Gastroesophageal sphincter (tissue), 4 donors: ENCODE measurements around the gene CYB561. TPM values are rescaled to one million over a fixed set of nuclear protein-coding genes. Genes with fewer than 3 reads are reported as not detected.
A peak's percentile ranks its signal among the peaks of the same experiment; 100 is the strongest.
"Not testable (repeated sequence)": the region's sequence is repeated elsewhere in the genome, so short reads cannot be mapped to it uniquely, and the experiment has no call there.

Experiments
- ATAC-seq: fragments of 150-250 bp; one replicate; pipeline ENCODE4 v1.9.1; 2016; ENCODE audit warnings: mild to moderate bottlenecking, moderate library complexity
- H3K27ac ChIP-seq, 4 donors: fragments of 200-600 bp; sonication (generic) in 3 of 4; 1 replicate in 3 of 4; 2 replicates in 1 of 4; pipeline ENCODE4 v1.5.1; 2016 to 2019
- H3K27me3 ChIP-seq: fragments of 200-600 bp; sonication (generic); one replicate; pipeline ENCODE4 v1.5.1; 2019
- H3K36me3 ChIP-seq, 2 donors: fragments of 200-600 bp; sonication (generic); one replicate each; pipeline ENCODE4 v1.5.1; 2019; ENCODE audit warnings: control low read depth in 1 of 2
- H3K4me1 ChIP-seq, 3 donors: fragments of 200-600 bp; sonication (generic); 1 replicate in 2 of 3; 2 replicates in 1 of 3; pipeline ENCODE4 v1.5.1; 2016 to 2019; ENCODE audit warnings: control low read depth in 2 of 3
- H3K4me3 ChIP-seq, 2 donors: fragments of 200-600 bp; sonication (generic); one replicate each; pipeline ENCODE4 v1.5.1; 2019; ENCODE audit warnings: mild to moderate bottlenecking in 1 of 2, moderate library complexity in 1 of 2
- H3K9me3 ChIP-seq, 3 donors: fragments of 200-600 bp; sonication (generic); one replicate each; pipeline ENCODE4 v1.5.1; 2017 to 2019; ENCODE audit warnings: control low read depth in 2 of 3
- EP300 ChIP-seq: sonication (generic); formaldehyde crosslinking; IDR thresholded peaks from one replicate; pipeline ENCODE4 v1.6.1; 2017; ENCODE audit warnings: antibody characterized with exemption, mild to moderate bottlenecking
- POLR2A ChIP-seq, 2 donors: fragments of 450-650 bp; IDR thresholded peaks; one replicate each; pipeline ENCODE4 v1.6.1; 2017; ENCODE audit warnings: antibody characterized with exemption in 2 of 2, mild to moderate bottlenecking in 2 of 2, moderate library complexity in 1 of 2
- POLR2AphosphoS5 ChIP-seq: sonication (generic); formaldehyde crosslinking; IDR thresholded peaks from one replicate; pipeline ENCODE4 v1.6.1; 2017; ENCODE audit warnings: antibody characterized with exemption
- WGBS, 2 donors: methylation state at CpG; one replicate each; pipeline ENCODE4 v1.1.5; 2018; ENCODE audit warnings: low coverage in 1 of 2; 5-methylcytosine and 5-hydroxymethylcytosine counted together
- total RNA-seq, 4 donors: library from RNA; depleted of rRNA; stranded (reverse); fragments of >200 nt; gene quantifications; one replicate each; pipeline ENCODE4 v1.1.0, GENCODE V29; 2016
- TF ChIP-seq, protein P1 (sequence below), 4 experiments: fragments of 200-600 bp in 2 of 4; fragments of 450-650 bp in 2 of 4; sonication (generic) in 1 of 4; IDR thresholded peaks; one replicate each; pipeline ENCODE4 v1.5.1; 2017 to 2019; ENCODE audit warnings: antibody characterized with exemption in 4 of 4, mild to moderate bottlenecking in 2 of 4, moderate library complexity in 2 of 4

Gene CYB561
- total RNA-seq, 4 donors from 2014 or later: 7.9 to 17.7 (median 15.0) TPM

DNA sequence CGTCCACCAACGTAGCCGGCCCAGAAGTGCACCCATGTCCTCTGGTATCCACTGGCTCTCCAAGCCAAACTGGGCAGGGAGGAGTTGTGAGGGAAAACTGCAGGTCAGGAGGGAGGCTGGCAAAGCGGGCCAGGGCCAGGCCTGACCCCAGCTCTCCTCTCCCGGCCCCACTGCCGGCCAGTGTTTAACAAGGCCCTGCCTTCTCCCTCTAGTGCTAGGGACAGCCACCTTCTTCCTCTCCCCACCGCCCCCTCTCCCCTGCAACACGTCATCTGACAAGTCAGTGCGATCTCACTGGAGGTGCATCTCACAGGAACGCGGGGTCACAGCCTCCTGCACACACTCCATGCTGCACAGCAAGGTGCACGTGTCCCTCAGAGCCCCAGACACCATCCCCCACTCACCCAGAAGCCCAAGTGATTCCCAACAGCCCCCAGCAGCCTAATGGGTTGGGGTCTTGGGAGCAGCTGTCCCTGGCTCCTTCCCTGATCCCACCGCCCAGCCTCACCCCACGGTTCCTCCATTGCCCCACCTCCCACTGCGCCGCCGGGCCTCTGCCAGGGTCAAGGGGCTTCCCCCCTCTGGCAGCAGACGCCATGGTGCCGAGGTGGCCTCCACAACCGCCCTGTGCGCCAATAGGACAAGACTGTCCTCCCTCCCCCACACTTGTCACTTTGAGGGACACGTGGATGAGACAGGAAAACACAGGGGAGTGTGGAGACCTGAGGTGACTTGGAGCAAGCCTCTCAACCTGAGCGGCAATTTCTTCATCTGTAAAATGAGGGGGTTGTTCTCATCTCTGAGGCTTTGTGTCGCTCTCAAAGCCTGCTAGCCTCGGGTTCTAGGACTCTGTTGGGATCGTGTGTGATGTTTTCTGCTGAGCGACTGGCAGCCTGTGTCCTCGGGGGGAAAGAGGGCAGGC lies 29.6 kb upstream of the CYB561 start:
- TF ChIP-seq EP300: no peak
- TF ChIP-seq POLR2AphosphoS5: no peak
- no peak for TF ChIP-seq POLR2A (IDR thresholded peaks at IDR 0.05)
- TF ChIP-seq, protein P1, sequence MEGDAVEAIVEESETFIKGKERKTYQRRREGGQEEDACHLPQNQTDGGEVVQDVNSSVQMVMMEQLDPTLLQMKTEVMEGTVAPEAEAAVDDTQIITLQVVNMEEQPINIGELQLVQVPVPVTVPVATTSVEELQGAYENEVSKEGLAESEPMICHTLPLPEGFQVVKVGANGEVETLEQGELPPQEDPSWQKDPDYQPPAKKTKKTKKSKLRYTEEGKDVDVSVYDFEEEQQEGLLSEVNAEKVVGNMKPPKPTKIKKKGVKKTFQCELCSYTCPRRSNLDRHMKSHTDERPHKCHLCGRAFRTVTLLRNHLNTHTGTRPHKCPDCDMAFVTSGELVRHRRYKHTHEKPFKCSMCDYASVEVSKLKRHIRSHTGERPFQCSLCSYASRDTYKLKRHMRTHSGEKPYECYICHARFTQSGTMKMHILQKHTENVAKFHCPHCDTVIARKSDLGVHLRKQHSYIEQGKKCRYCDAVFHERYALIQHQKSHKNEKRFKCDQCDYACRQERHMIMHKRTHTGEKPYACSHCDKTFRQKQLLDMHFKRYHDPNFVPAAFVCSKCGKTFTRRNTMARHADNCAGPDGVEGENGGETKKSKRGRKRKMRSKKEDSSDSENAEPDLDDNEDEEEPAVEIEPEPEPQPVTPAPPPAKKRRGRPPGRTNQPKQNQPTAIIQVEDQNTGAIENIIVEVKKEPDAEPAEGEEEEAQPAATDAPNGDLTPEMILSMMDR (IDR thresholded peaks at IDR 0.05): no peak
- peaks cover 61% of the 10 kb centered on the region for H3K27me3 ChIP-seq
- 64 to 83% methylated on average over 6 to 9 of the region's 28 CpGs for WGBS, 2 donors
- H3K27ac ChIP-seq: peak overlapping the region in 2 of 4 donors; percentile 35 to 54
- peak overlapping the region in 1 of 2 donors; percentile 66 for H3K4me3 ChIP-seq
- ATAC-seq: no peak
- no peaks in the 10 kb centered on the region for H3K36me3 ChIP-seq
- H3K4me1 ChIP-seq: peaks cover 0 to 39% (median 21%) of the 10 kb centered on the region in 3 donors
- no peaks in the 10 kb centered on the region for H3K9me3 ChIP-seq

DNA sequence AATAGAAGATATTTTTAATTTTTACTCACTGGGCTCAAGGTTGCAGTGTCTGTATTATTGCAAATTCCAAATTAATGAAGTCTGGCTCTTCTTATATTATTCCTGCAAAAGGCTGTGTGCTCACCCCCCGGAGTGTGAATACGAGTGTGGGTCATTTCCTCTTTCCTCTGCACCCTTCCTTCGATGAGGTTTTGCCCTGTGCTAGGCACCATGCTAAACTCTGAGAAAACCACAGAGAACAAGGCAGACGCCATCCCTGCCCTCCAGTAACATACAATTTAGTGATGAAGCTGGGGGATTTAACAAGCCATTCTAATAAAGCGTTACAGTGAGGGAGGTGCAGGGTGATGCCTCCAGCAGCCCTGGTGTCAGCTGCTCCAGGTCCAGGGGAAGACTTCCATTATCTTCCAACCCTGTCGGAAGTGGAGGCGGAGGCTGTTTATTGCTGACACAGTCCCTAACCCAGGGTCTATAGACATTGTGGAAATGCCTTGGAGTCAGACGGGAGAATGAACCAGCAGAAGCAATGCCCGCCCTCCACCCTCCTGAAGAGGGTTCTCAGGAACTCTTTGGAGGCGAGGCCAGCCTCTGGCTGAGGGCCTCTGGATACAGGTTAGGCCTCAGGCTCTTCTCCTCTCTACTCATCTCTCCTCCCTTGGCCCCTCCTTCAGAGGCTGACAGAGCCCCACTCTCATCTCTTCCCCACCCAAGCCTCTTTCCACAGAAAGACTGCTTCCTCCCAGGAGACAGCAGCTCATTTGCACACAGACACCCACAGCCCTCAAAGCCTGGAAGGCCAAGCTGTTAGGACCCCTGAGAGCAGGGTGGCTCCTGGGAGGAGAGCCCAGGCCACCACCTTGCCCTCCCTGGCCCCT lies 28.7 kb upstream of the CYB561 start:
- TF ChIP-seq, protein P1 (IDR thresholded peaks at IDR 0.05): no peak
- no peak for TF ChIP-seq EP300
- no peak for TF ChIP-seq POLR2A (IDR thresholded peaks at IDR 0.05)
- no peak for TF ChIP-seq POLR2AphosphoS5
- ATAC-seq: no peak
- Histone ChIP-seq H3K4me1 (peaks cover 0 to 39% (median 21%) of the 10 kb centered on the region in 3 donors), H3K4me3 (no peak overlapping the region), H3K27ac (peak overlapping the region in 1 of 4 donors; percentile 11), H3K9me3 (no peaks in the 10 kb centered on the region), H3K36me3 (no peaks in the 10 kb centered on the region), H3K27me3 (peaks cover 51% of the 10 kb centered on the region)
- WGBS, 2 donors: 59 to 67% methylated on average over 1 to 5 of the region's 10 CpGs

DNA sequence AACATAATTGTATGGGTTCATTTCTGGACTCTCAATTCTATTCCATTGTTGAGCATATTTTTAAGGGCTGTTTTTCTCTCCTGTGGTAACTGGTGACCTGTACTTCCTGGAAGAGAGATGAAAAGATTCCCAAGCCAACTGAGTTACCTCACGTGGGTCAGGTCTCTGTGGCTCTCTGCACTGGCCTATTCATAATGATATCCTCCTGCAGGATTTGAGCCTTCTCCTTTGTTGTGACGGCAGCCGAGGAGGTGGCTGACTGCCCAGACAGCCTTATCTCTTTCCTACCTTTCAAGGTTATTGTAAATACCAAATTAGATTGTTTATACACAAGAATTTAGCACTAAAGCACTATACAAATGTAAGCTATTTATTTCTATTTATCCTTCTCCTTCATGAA lies 28.1 kb upstream of the CYB561 start:
- peaks cover 0 to 38% (median 21%) of the 10 kb centered on the region in 3 donors for H3K4me1 ChIP-seq

DNA sequence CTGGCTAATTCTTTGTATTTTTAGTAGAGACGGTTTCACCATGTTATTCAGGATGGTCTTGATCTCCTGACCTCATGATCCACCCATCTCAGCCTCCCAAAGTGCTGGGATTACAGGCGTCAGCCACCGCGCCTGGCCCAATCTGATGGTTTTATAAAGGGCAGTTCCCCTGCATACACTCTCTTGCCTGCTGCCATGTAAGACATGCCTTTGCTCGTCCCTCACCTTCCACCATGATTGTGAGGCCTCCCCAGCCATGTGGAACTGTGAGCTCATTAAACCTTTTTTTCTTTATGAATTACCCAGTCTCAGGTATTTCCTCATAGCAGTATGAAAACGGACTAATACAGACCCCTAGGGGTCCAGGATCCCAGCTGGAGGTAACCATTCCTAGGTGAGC lies 22.0 kb upstream of the CYB561 start:
- H3K27ac ChIP-seq, H3K36me3 ChIP-seq, H3K9me3 ChIP-seq, H3K4me3 ChIP-seq, H3K4me1 ChIP-seq, ATAC-seq: not testable (repeated sequence)
- H3K27me3 ChIP-seq: peaks cover 27% of the 10 kb centered on the region
- WGBS, 2 donors: 84 to 86% methylated on average over 5 to 6 of the region's 6 CpGs

More for the DNA sequence above, 28.1 kb upstream of the CYB561 start:
- Histone ChIP-seq H3K27me3 (peaks cover 45% of the 10 kb centered on the region), H3K36me3 (no peaks in the 10 kb centered on the region), H3K9me3 (no peaks in the 10 kb centered on the region), H3K4me3 (no peak overlapping the region), H3K27ac (no peak overlapping the region)
- 9 to 60% methylated on average over 1 to 3 of the region's 3 CpGs for WGBS, 2 donors
- TF ChIP-seq, protein P1 (IDR thresholded peaks at IDR 0.05): no peak
- TF ChIP-seq EP300: no peak
- no peak for TF ChIP-seq POLR2A (IDR thresholded peaks at IDR 0.05)
- no peak for TF ChIP-seq POLR2AphosphoS5
- no peak for ATAC-seq

GRCh38 chr17:63464691-63465236 lies 18.7 kb upstream of the CYB561 start:
- Histone ChIP-seq H3K36me3 (no peaks in the 10 kb centered on the region), H3K27me3 (peaks cover 20% of the 10 kb centered on the region), H3K4me1 (no peaks in the 10 kb centered on the region), H3K4me3 (no peak overlapping the region), H3K27ac (no peak overlapping the region), H3K9me3 (no peaks in the 10 kb centered on the region)
- TF ChIP-seq EP300 (no peak), POLR2A (IDR thresholded peaks at IDR 0.05) (no peak), POLR2AphosphoS5 (no peak)
- TF ChIP-seq, protein P1 (IDR thresholded peaks at IDR 0.05): no peak
- 62 to 80% methylated on average over 4 of the region's 4 CpGs for WGBS, 2 donors
- no peak for ATAC-seq
